HG03460 (cell line): Measurements from ENCODE around the gene AIFM2.
"Not testable (repeated sequence)": the region's sequence is repeated elsewhere in the genome, so short reads cannot be mapped to it uniquely, and the experiment has no call there.

Experiments used
- ATAC-seq: cut with Tn5 transposase; IDR thresholded peaks from one replicate; pipeline ENCODE4 v1.9.1; 2021; ENCODE audit not compliant: unreplicated experiment

The AIFM2 gene

GRCh38 chr10:70132098-70133029, at the start of gene AIFM2:
Gene AIFM2 (minus strand): TSS chr10:70132825. CDS start chr10:70124084, 8,741 bp downstream.
- ATAC-seq: peak; percentile 72

DNA sequence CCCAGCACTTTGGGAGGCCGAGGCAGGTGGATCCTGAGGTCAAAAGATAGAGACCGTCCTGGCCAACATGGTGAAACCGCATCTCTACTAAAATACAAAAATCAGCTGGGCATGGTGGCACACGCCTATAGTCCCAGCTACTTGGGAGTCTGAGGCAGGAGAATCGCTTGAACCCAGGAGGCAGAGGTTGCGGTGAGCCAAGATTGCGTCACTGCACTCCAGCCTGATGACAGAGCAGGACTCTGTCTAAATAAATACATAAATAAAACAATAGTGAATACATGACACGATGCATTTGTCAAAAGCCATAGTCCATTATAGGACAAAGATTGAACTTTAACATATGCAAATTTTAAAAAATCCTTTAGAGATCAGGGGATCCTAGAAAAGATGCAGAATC, 46.6 kb upstream of the AIFM2 start:
- ATAC-seq: not testable (repeated sequence)

- ATAC-seq: no peak
Measured at GRCh38 chr10:70178139-70178725, 45.6 kb upstream of the AIFM2 start.

GRCh38 chr10:70176441-70176840, 43.8 kb upstream of the AIFM2 start:
- ATAC-seq: no peak

DNA sequence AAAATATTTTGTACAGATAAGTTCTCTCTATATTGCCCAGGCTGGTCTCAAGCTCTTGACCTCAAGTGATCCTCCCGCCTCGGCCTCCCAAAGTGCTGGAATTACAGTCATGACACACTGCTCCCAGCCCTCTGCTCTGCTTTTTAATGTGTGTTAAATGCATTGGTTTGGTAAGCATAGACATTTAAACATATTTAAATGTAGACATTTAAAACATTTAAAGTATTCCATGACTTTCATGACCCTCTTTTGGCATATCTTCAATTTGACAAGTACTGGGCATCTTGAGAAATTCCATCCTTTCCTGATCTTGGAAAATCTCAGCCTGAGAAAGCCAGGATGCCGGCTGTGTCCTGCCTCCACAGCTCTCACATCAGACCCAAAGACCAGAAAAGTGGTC, 42.9 kb upstream of the AIFM2 start:
- ATAC-seq: no peak

GRCh38 chr10:70174058-70174741, 41.6 kb upstream of the AIFM2 start:
- ATAC-seq: no peak

DNA sequence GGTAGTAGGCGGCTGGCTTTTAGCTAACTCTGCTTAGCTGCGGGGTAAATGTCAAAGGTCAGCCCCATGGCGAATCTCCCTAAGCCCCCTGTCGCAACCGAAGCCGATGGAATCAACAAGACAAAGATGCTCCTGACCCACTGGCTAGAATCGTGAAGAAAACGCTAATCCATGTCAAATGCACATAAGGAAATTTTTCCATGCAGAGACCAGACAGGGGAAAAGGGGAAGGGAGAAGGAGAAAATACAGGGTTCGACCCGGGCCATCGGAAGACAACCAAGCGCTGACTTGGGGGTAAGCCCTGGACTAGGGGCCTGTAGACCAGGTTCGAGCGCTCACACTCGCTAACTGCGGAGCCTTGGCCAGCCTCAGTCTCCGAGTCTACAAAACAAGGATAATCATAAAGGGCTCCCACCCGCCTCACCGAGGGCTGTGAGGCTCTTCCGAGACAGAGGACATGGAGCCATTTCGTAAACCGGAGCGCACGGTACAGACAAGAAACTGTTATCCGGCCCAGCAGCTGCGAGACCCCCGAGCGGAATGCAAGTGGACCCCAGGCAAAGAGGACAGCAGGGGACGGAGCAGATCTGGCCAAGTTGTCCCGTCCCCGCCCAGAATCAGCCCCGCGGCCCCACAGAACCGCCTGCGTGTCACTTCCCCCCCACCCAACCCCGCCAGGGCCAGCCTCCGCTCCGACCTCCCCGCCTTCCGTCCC, 37.2 kb upstream of the AIFM2 start:
- ATAC-seq: peak; percentile 10

DNA sequence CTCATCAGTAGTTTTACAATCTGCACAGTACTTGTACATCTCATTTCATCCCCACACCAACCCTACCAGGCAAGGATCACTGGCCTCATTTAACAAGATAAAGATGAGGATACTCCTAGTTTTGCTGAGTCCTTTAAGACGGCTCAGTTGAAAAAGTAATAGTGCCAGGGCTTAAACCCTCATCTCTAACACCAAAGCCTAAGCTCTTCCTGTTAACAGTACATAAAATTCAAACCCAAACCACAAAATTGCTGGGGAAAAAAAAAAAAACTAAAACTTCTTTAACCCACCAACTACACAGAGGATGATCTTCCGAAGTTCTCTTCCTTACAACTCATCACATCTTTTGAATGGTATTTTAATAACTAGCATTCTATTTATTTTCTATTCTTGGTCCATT, 36.4 kb upstream of the AIFM2 start:
- no peak for ATAC-seq

DNA sequence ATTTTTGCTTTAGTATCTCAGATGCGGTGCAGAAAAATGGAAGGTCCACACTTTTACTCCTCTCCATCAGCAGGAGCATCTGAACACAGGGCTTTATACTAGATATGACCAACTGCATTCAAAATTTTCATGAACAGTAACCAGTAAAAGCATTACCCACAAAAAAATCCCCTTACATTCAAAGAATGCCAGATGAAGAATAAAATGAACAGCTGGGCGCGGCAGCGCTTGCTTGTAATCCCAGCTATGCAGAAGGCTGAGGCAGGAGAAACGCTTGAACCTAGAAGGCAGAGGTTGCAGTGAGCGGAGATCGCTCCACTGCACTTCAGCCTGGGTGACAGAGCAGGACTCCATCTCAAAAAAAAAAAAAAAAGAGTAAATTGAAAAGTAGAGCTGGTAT, 34.6 kb upstream of the AIFM2 start:
- ATAC-seq: no peak

DNA sequence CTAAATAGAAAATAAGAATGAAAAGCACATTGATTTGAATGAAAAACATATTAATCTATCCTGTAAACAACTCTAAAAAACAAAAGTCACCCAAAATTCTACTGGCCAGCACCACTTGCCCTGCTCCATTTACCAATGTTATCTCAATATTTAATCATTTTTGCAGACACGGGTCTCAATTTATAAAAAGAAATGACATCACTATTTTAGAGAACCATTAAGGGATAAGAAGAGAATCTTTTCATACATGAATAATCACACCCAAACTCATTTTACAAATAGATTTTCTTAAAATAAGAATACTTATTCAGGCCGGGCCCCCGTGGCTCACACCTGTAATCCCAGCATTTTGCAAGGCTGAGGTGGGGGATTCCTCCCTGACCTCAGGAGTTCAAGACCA, 33.8 kb upstream of the AIFM2 start:
- ATAC-seq: no peak

DNA sequence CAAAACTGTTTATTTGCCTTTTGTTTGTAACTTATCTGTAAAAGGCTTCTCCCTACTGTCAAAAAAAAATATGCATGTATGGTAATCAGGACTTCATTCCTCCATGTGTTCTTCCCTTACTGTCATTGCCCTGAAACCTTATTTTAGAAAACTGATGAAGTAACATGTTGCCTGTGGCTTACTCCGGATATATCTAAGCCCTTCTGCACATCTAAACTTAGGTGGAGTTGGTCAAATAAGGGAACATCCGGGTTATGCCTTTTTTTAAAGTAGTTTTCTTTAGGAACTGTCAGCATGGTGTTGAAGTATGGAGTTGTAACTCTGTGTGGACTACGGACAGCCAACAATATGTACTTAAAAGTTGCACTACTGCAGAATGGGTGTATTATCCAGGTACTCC, 31.5 kb upstream of the AIFM2 start:
- ATAC-seq: no peak

DNA sequence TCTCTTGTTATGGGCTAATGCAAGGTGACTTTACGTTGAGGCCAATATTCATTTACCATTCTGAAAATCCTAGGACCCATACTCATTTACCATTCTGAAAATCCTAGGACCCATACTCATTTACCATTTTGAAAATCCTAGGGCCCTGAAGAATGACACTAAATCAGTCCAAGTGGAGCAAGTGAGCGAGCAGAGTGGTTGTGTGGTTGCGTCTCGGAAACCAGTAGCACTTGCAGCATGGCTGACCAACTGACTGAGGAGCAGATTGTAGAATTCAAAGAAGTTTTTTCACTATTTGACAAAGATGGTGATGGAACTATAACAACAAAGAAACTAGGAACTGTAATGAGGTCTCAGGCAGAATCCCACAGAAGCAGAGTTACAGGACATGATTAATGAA, 30.8 kb upstream of the AIFM2 start:
- no peak for ATAC-seq

GRCh38 chr10:70162892-70163201, 30.2 kb upstream of the AIFM2 start:
- ATAC-seq: peak; percentile 91

DNA sequence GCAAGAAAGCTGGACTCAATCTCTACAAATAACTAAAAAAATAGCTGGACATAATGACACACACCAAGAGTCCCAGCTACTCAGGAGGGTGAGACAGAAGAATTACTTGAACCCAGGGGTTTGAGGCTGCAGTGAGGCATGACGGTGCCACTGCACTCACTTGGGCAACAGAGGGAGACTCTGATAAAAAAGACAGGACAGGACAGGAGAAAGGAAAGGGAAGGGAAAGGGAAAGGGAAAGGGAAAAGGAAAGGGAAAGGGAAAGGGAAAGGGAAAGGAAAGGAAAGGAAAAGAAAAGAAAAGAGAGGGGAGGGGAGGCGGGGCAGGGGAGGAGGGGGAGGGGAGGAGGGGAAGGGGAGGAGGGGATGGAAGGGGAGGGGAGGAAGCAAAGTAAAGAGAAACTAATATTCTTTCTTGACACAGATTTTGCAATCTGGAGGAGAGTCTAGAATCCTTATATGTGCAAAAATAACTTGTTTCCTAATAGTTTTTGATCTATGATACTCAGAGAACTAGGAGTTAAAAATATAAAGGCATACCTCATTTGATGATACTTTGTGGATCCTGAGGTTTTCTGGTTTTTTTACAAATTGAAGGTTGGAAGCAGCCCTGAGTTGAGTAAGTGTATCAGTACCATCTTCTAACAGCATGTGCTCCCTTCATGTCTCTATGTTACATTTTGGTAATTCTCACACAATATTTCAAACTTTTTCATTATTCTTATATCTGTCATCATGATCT, 29.7 kb upstream of the AIFM2 start:
- ATAC-seq: peak; percentile 13

- ATAC-seq: no peak
Measured at GRCh38 chr10:70160798-70161197, 28.2 kb upstream of the AIFM2 start.

DNA sequence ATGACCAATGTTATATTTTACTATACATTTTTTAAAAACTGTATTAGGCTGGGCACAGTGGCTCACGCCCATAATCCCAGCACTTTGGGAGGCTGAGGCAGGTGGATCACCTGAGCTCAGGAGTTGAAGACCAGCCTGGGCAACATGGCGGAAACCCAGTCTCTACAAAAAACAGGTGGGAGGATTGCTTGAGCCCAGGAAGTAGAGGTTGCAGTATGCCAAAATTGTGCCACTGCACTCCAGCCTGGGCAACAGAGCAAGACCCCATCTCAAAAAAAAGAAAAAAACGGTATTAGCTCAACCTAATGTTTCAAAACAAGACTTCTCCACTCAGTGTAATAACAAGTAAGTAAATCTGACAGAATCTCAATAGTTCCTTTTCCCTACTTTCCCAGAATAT, 26.7 kb upstream of the AIFM2 start:
- ATAC-seq: not testable (repeated sequence)

DNA sequence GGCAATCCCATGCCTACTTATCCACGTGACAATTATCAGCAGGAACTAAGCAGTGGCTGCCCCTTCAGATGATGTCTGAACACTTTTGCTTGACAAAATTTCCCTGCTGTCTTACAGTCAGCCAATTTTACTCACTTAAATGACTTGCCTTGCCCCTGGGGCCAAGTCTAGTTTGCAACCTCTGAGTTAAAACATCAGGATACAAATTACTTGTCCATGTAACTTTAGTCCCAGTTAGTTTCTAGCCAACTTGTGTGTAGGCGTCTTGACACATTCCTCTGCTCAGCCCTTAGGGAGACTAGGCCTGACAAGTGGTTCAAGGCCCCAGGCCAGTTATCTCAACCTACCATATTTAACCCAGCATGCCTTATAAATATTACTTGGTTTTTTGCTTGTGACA, 25.5 kb upstream of the AIFM2 start:
- no peak for ATAC-seq

DNA sequence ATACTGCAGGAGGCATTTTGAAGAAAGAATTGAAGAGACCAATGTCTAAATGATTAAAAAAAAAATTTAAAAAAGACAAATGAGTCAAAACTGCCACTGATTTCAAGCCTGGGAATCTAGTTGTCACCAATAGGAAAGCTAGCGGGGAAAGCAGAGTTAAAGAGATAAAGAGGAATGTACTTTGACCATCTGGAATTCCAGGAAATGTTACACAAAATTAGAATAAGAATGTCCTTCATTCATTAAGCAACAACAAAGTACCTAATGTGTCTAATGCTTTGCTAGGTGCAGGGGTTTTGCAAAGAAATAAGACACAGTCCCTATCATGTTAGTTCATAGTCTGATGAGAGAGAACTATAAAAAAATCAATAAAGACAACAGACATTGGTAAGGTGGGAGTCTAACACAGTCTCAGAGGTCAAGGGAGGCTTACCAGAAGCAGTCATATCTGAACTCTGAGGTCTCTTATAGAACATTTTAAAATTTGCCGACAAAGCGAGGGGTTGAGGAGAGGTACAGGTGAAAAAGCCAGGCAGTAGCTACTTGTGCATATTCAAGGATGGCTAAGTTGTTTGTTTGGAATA, 22.7 kb upstream of the AIFM2 start:
- no peak for ATAC-seq

DNA sequence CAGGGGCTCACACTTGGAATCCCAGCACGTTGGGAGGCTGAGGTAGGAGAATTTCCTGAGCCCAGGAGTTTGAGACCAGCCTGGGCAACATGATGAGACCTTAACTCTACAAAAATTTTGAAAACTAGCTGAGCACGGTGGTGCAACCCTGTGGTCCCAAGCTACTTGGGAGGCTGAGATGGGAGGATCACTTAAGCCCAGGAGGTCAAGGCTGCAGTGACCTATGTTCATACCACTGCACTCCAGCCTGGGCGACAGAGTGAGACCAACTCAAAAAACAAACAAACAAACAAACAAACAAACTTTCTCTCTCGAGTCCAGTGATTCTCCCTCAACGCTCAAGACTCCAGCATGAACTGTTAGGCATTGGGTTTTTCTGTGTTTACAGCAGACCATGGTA, 15.9 kb upstream of the AIFM2 start:
- no peak for ATAC-seq

DNA sequence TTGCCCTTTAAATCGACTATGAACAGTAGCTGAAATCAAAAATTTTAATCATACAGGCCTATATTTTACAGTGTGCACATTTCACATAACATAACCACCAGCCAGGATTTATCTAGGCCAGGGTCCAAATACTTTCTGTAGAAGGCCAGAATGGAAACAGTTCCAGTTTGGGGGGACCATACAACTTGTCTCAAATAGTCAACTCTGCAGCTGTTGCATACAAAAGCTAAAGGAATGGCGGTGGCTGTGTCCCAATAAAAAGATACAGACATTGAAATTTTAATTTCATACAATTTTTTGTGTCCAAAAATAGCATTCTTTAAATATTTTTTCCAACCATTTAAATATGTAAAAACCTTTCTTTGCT, 14.6 kb upstream of the AIFM2 start:
- ATAC-seq: no peak
